Stomach (tissue), 9 donors: ENCODE measurements around the gene NFKBIA. TPM values are rescaled to one million over a fixed set of nuclear protein-coding genes. Genes with fewer than 3 reads are reported as not detected.

Source experiments
- DNase-seq, 2 donors: peaks; one replicate each; pipeline versions ENCODE4 v3.0.0 to v3.0.0-alpha.2; 2013 to 2019
- H3K27ac ChIP-seq, 5 donors: fragments of 200-600 bp in 4 of 5; sonication (generic) in 4 of 5; one replicate each; pipeline ENCODE4 v1.5.1; 2013 to 2019; ENCODE audit warnings: mild to moderate bottlenecking in 1 of 5, moderate library complexity in 1 of 5
- H3K27me3 ChIP-seq, 3 donors: fragments of 200-600 bp; sonication (generic); one replicate each; pipeline ENCODE4 v1.5.1; 2017 to 2019; ENCODE audit warnings: mixed run types in 1 of 3
- H3K36me3 ChIP-seq, 4 donors: fragments of 200-600 bp; sonication (generic); 1 replicate in 3 of 4; 2 replicates in 1 of 4; pipeline ENCODE4 v1.5.1; 2016 to 2019
- H3K4me1 ChIP-seq, 4 donors: fragments of 200-600 bp; sonication (generic); one replicate each; pipeline ENCODE4 v1.5.1; 2016 to 2019
- H3K4me3 ChIP-seq, 4 donors: fragments of 200-600 bp; sonication (generic) in 3 of 4; one replicate each; pipeline ENCODE4 v1.5.1; 2016 to 2019; ENCODE audit warnings: mild to moderate bottlenecking in 1 of 4
- H3K9me3 ChIP-seq, 4 donors: fragments of 200-600 bp; sonication (generic); one replicate each; pipeline ENCODE4 v1.5.1; 2016 to 2019
- CTCF ChIP-seq, 7 experiments: fragments of 450-650 bp in 4 of 7; fragments of 200-600 bp in 3 of 7; sonication (generic) in 3 of 7; IDR thresholded peaks; one replicate each; pipeline ENCODE4 v1.5.1; 2016 to 2019; ENCODE audit warnings: antibody characterized with exemption in 7 of 7, control low read depth in 2 of 7, mild to moderate bottlenecking in 1 of 7
- EP300 ChIP-seq: sonication (generic); formaldehyde crosslinking; IDR thresholded peaks from one replicate; pipeline ENCODE4 v1.6.1; 2017; ENCODE audit warnings: antibody characterized with exemption
- POLR2A ChIP-seq, 4 donors: fragments of 450-650 bp; IDR thresholded peaks; one replicate each; pipeline ENCODE4 v1.6.1; 2016; ENCODE audit warnings: antibody characterized with exemption in 4 of 4, control low read depth in 2 of 4, mild to moderate bottlenecking in 1 of 4, moderate library complexity in 1 of 4
- POLR2AphosphoS5 ChIP-seq, 3 donors: sonication (generic); formaldehyde crosslinking; IDR thresholded peaks; one replicate each; pipeline ENCODE4 v1.6.1; 2016; ENCODE audit warnings: antibody characterized with exemption in 3 of 3
- WGBS, 5 donors: extraction: QIAGEN DNeasy Blood & Tissue Kit in 3 of 5; methylation state at CpG; one replicate each; pipeline versions ENCODE4 v1.1.5 to v1.1.7; 2013 to 2018; 5-methylcytosine and 5-hydroxymethylcytosine counted together
- intact Hi-C: fragments of 100-400 bp; cut with DNase I; formaldehyde crosslinking; loops from one replicate; pipeline ENCODE4 v1.15.1; 2023; ENCODE audit warnings: low total_unique reads
- polyA plus RNA-seq, 3 donors: library from polyadenylated mRNA; stranded (reverse); fragments of 200-250 nt; gene quantifications; one replicate each; pipeline ENCODE4 v1.2.3, GENCODE V29; 2013
- total RNA-seq, 5 donors: library from RNA; depleted of rRNA; stranded (reverse); fragments of >200 nt; gene quantifications; one replicate each; pipeline versions ENCODE4 v1.1.0 to v1.2.3, GENCODE V29; 2014 to 2016
- donor health status: healthy with polysubstance abuse.
- donor health status: Bipolar disorder and iron deficiency.
- donor health status: healthy.

NFKBIA gene
- total and polyA plus RNA-seq, 8 donors = 107 to 605 (median 172) TPM

- H3K9me3 ChIP-seq = no peaks in the 10 kb centered on the region
- TF ChIP-seq CTCF (IDR thresholded peaks at IDR 0.05) = no peak
- TF ChIP-seq EP300 = no peak
- H3K4me1 ChIP-seq = peaks cover 3 to 13% (median 9%) of the 10 kb centered on the region in 4 donors
- H3K27ac ChIP-seq = no peak overlapping the region
- H3K36me3 ChIP-seq = no peaks in the 10 kb centered on the region
- H3K27me3 ChIP-seq = no peaks in the 10 kb centered on the region
- WGBS, 5 donors = 75 to 84% (median 81%) methylated on average over 5 to 9 of the region's 9 CpGs
- intact Hi-C loops = no loop called here
- H3K4me3 ChIP-seq = no peak overlapping the region
- DNase-seq = no peak
These were observed 13.8 kb downstream of the NFKBIA start for GRCh38 chr14:35390577-35391387.

- DNase-seq = no peak
- WGBS, 5 donors = 91 to 97% (median 95%) methylated on average over 9 of the region's 9 CpGs
- Histone ChIP-seq H3K36me3 (no peaks in the 10 kb centered on the region), H3K27ac (no peak overlapping the region), H3K9me3 (no peaks in the 10 kb centered on the region), H3K4me1 (peaks cover 18 to 28% (median 23%) of the 10 kb centered on the region in 4 donors), H3K4me3 (no peak overlapping the region), H3K27me3 (no peaks in the 10 kb centered on the region)
- intact Hi-C loops = no loop called here
- TF ChIP-seq POLR2AphosphoS5 (IDR thresholded peaks at IDR 0.05) (no peak), POLR2A (IDR thresholded peaks at IDR 0.05) (no peak), EP300 (no peak), CTCF (IDR thresholded peaks at IDR 0.05) (no peak)
These were observed 15.3 kb downstream of the NFKBIA start for GRCh38 chr14:35389315-35389667.

- Histone ChIP-seq H3K27ac (no peak overlapping the region), H3K9me3 (no peaks in the 10 kb centered on the region), H3K4me3 (no peak overlapping the region), H3K4me1 (peaks cover 23 to 33% (median 28%) of the 10 kb centered on the region in 4 donors), H3K27me3 (no peaks in the 10 kb centered on the region), H3K36me3 (no peaks in the 10 kb centered on the region)
- no peak for DNase-seq
- intact Hi-C loops = no loop called here
- 90 to 96% (median 94%) methylated on average over 13 to 14 of the region's 14 CpGs for WGBS, 5 donors
- TF ChIP-seq POLR2A (IDR thresholded peaks at IDR 0.05) (no peak), POLR2AphosphoS5 (IDR thresholded peaks at IDR 0.05) (no peak), CTCF (IDR thresholded peaks at IDR 0.05) (no peak)
These were observed 15.8 kb downstream of the NFKBIA start for GRCh38 chr14:35388656-35389314.

GRCh38 chr14:35387713-35388579 is 16.6 kb downstream of the NFKBIA start:
- Histone ChIP-seq H3K36me3 (no peaks in the 10 kb centered on the region), H3K4me1 (peaks cover 26 to 38% (median 32%) of the 10 kb centered on the region in 4 donors), H3K27me3 (no peaks in the 10 kb centered on the region), H3K9me3 (no peaks in the 10 kb centered on the region), H3K27ac (no peak overlapping the region), H3K4me3 (no peak overlapping the region)
- TF ChIP-seq POLR2A (IDR thresholded peaks at IDR 0.05) = no peak
- no peak for TF ChIP-seq EP300
- no peak for TF ChIP-seq CTCF (IDR thresholded peaks at IDR 0.05)
- TF ChIP-seq POLR2AphosphoS5 (IDR thresholded peaks at IDR 0.05) = no peak
- intact Hi-C loops = no loop called here
- no peak for DNase-seq
- WGBS, 5 donors = 87 to 94% (median 90%) methylated on average over 13 to 14 of the region's 14 CpGs
